Liver (tissue), 9 donors: ENCODE measurements around the gene WDR27. TPM values are rescaled to one million over a fixed set of nuclear protein-coding genes. Genes with fewer than 3 reads are reported as not detected.

ENCODE experiments used
- DNase-seq: peaks from one replicate; pipeline ENCODE4 v3.0.0-alpha.2; 2017; ENCODE audit warnings: low spot score
- H3K27ac ChIP-seq, 2 donors: one replicate each; pipeline ENCODE4 v1.7.0; 2013; ENCODE audit warnings: inconsistent platforms in 2 of 2, low read length in 2 of 2, control low read depth in 1 of 2, low read depth in 1 of 2, mild to moderate bottlenecking in 1 of 2
- H3K27me3 ChIP-seq, 4 donors: one replicate each; pipeline versions ENCODE4 v1.6.1 to v1.7.0; 2013; ENCODE audit warnings: low read length in 3 of 4, inconsistent platforms in 1 of 4, mild to moderate bottlenecking in 1 of 4, moderate library complexity in 1 of 4; ENCODE audit not compliant: control insufficient read depth in 4 of 4, insufficient read depth in 4 of 4
- H3K36me3 ChIP-seq, 4 donors: one replicate each; pipeline versions ENCODE4 v1.6.1 to v1.7.0; 2013; ENCODE audit warnings: low read length in 3 of 4, mild to moderate bottlenecking in 3 of 4, low read depth in 1 of 4, moderate library complexity in 1 of 4; ENCODE audit not compliant: control insufficient read depth in 4 of 4, insufficient read depth in 3 of 4
- H3K4me1 ChIP-seq, 4 donors: one replicate each; pipeline versions ENCODE4 v1.6.1 to v1.7.0; 2013; ENCODE audit warnings: low read length in 3 of 4, mild to moderate bottlenecking in 3 of 4, moderate library complexity in 1 of 4; ENCODE audit not compliant: control insufficient read depth in 4 of 4, insufficient read depth in 4 of 4
- H3K4me3 ChIP-seq, 3 donors: one replicate each; pipeline versions ENCODE4 v1.6.1 to v1.7.0; 2013; ENCODE audit warnings: low read length in 3 of 3, control low read depth in 1 of 3, low read depth in 1 of 3, mild to moderate bottlenecking in 1 of 3
- H3K9ac ChIP-seq, 2 donors: one replicate each; pipeline ENCODE4 v1.7.0; 2013; ENCODE audit warnings: low read length in 2 of 2, mild to moderate bottlenecking in 2 of 2, moderate library complexity in 2 of 2, control low read depth in 1 of 2, low read depth in 1 of 2
- H3K9me3 ChIP-seq, 4 donors: one replicate each; pipeline versions ENCODE4 v1.6.1 to v1.7.0; 2013; ENCODE audit warnings: low read length in 3 of 4; ENCODE audit not compliant: control insufficient read depth in 4 of 4
- EGR1 ChIP-seq, 2 donors: IDR thresholded peaks; 2 replicates each; pipeline ENCODE4 v1.6.1; 2016 to 2018; ENCODE audit warnings: antibody characterized with exemption in 2 of 2, low read depth in 2 of 2
- FOXA1 ChIP-seq: IDR thresholded peaks from 2 replicates; pipeline ENCODE4 v1.6.1; 2016; ENCODE audit warnings: antibody characterized with exemption
- FOXA2 ChIP-seq: IDR thresholded peaks from 2 replicates; pipeline ENCODE4 v1.6.1; 2016; ENCODE audit warnings: antibody characterized with exemption
- GABPA ChIP-seq, 2 donors: IDR thresholded peaks in 1 of 2; conservative IDR thresholded peaks in 1 of 2; 2 replicates each; pipeline ENCODE4 v1.6.1; 2016; ENCODE audit warnings: antibody characterized with exemption in 2 of 2, mild to moderate bottlenecking in 1 of 2, moderate library complexity in 1 of 2
- HNF4A ChIP-seq, 2 donors: conservative IDR thresholded peaks; 2 replicates each; pipeline ENCODE4 v1.6.1; 2016; ENCODE audit warnings: antibody characterized with exemption in 2 of 2, mild to moderate bottlenecking in 2 of 2
- HNF4G ChIP-seq: IDR thresholded peaks from 2 replicates; pipeline ENCODE4 v1.6.1; 2016; ENCODE audit warnings: antibody characterized with exemption
- JUND ChIP-seq, 2 donors: IDR thresholded peaks; 2 replicates each; pipeline ENCODE4 v1.6.1; 2016; ENCODE audit warnings: antibody characterized with exemption in 2 of 2
- RAD21 ChIP-seq, 2 donors: IDR thresholded peaks; 2 replicates each; pipeline ENCODE4 v1.6.1; 2016; ENCODE audit warnings: antibody characterized with exemption in 2 of 2, mild to moderate bottlenecking in 2 of 2
- RXRA ChIP-seq, 2 donors: IDR thresholded peaks; 2 replicates each; pipeline ENCODE4 v1.6.1; 2017 to 2018; ENCODE audit warnings: antibody characterized with exemption in 2 of 2, mild to moderate bottlenecking in 1 of 2
- SP1 ChIP-seq: IDR thresholded peaks from 2 replicates; pipeline ENCODE4 v1.6.1; 2018; ENCODE audit warnings: antibody characterized with exemption, mild to moderate bottlenecking
- TAF1 ChIP-seq: conservative IDR thresholded peaks from 2 replicates; pipeline ENCODE4 v1.6.1; 2016; ENCODE audit warnings: antibody characterized with exemption, mild to moderate bottlenecking
- YY1 ChIP-seq: IDR thresholded peaks from 2 replicates; pipeline ENCODE4 v1.6.1; 2016; ENCODE audit warnings: antibody characterized with exemption, mild to moderate bottlenecking
- WGBS: extraction: QIAGEN DNeasy Blood & Tissue Kit; methylation state at CpG from one replicate; pipeline ENCODE4 v1.1.7; 2013; 5-methylcytosine and 5-hydroxymethylcytosine counted together
- polyA plus RNA-seq, 2 donors: library from polyadenylated mRNA; stranded (reverse) in 1 of 2; unstranded in 1 of 2; fragments of 200-250 nt in 1 of 2; fragments of >200 nt in 1 of 2; fragmentation: Nextera tagmentation in 1 of 2; extraction: Ambion mirVana in 1 of 2; gene quantifications; one replicate each; pipeline versions ENCODE4 v1.2.1 to v1.2.3, GENCODE V29; 2013 to 2015
- total RNA-seq, 2 donors: library from RNA; depleted of rRNA; stranded (reverse); fragments of >200 nt; gene quantifications; one replicate each; pipeline ENCODE4 v1.2.3, GENCODE V29; 2014
- TF ChIP-seq, protein P1 (sequence below): IDR thresholded peaks from 2 replicates; pipeline ENCODE4 v1.6.1; 2016; ENCODE audit warnings: antibody characterized with exemption
- TF ChIP-seq, protein P2 (sequence below): IDR thresholded peaks from 2 replicates; pipeline ENCODE4 v1.6.1; 2016; ENCODE audit warnings: antibody characterized with exemption
- TF ChIP-seq, protein P3 (sequence below): fragments of 150-350 bp; IDR thresholded peaks from 2 replicates; pipeline ENCODE4 v1.5.1; 2017; ENCODE audit warnings: improper control_type of control experiment, low read depth, low read length; ENCODE audit not compliant: missing input control
- TF ChIP-seq, protein P4 (sequence below): IDR thresholded peaks from 2 replicates; pipeline ENCODE4 v1.6.1; 2016; ENCODE audit warnings: antibody characterized with exemption, mild to moderate bottlenecking
- TF ChIP-seq, protein P5 (sequence below): IDR thresholded peaks from 2 replicates; pipeline ENCODE4 v1.6.1; 2016; ENCODE audit warnings: antibody characterized with exemption
- donor health status: healthy.
- donor health status: healthy.
- donor health status: healthy.
- donor health status: healthy.
- donor health status: healthy.

Gene WDR27
- total and polyA plus RNA-seq, 4 donors, result 3.7 to 20.1 (median 7.7) TPM

DNA sequence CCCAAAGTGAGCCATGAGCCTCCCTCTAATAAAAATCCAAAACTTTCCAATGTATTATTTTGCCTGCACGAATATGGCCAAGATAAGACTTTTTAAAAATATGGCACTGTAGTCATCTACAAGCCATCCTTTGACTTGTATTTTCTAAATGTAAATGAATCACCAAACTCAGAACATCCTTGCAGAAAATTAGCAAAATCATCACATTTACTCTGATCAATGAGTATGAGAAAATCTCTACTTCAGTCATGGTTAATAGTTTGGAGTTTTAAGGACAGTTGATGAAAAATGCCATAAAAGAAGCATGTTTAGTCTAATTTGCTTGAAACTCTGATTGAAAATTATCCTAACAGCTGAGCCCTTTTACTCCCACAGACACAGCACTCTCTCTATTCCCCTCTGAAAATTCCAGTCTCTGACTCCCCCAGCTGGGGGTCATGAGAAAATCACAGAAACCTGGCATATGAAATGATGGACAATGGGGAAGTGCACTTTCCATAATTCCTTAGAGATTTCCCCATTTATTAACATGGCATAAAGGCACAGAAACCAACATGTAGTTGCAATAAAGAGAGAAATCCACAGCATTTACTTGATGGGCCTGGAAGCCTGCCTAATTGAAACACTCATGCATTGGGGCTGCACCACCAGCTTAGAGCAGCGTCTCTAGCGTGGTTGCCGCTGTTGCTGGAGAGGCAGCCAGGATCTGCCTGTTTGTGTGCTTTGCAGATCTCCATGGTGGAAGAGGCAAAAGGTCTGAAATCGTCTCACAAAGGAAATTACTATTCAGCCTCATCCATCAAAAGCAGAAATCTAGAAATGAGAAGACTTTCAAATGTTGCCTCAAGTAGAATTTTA is 214.0 kb downstream of the WDR27 start:
- DNase-seq, result no peak
- no peaks in the 10 kb centered on the region for H3K9me3 ChIP-seq
- H3K4me3 ChIP-seq, result no peak overlapping the region
- H3K27ac ChIP-seq, result no peak overlapping the region
- no peaks in the 10 kb centered on the region for H3K4me1 ChIP-seq
- 89% methylated on average over 5 of the region's 5 CpGs for whole genome bisulfite sequencing
- H3K36me3 ChIP-seq, result no peaks in the 10 kb centered on the region
- no peak overlapping the region for H3K9ac ChIP-seq
- no peaks in the 10 kb centered on the region for H3K27me3 ChIP-seq
- TF ChIP-seq RXRA (IDR thresholded peaks at IDR 0.05) (no peak), RAD21 (IDR thresholded peaks at IDR 0.05) (peak; percentile 70 to 79), FOXA1 (no peak), YY1 (no peak), SP1 (no peak), TAF1 (no peak), JUND (IDR thresholded peaks at IDR 0.05) (no peak), HNF4G (no peak), EGR1 (IDR thresholded peaks at IDR 0.05; ENCODE audit: low read depth in 2 of 2) (no peak), FOXA2 (no peak), GABPA (IDR thresholded peaks at IDR 0.05 in 1 of 2, conservative IDR thresholded peaks at IDR 0.05 in 1 of 2) (no peak), HNF4A (conservative IDR thresholded peaks at IDR 0.05) (no peak)
- TF ChIP-seq, protein P1, sequence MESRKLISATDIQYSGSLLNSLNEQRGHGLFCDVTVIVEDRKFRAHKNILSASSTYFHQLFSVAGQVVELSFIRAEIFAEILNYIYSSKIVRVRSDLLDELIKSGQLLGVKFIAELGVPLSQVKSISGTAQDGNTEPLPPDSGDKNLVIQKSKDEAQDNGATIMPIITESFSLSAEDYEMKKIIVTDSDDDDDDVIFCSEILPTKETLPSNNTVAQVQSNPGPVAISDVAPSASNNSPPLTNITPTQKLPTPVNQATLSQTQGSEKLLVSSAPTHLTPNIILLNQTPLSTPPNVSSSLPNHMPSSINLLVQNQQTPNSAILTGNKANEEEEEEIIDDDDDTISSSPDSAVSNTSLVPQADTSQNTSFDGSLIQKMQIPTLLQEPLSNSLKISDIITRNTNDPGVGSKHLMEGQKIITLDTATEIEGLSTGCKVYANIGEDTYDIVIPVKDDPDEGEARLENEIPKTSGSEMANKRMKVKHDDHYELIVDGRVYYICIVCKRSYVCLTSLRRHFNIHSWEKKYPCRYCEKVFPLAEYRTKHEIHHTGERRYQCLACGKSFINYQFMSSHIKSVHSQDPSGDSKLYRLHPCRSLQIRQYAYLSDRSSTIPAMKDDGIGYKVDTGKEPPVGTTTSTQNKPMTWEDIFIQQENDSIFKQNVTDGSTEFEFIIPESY, result no peak
- TF ChIP-seq, protein P2, sequence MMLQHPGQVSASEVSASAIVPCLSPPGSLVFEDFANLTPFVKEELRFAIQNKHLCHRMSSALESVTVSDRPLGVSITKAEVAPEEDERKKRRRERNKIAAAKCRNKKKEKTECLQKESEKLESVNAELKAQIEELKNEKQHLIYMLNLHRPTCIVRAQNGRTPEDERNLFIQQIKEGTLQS, result no peak
- TF ChIP-seq, protein P3, sequence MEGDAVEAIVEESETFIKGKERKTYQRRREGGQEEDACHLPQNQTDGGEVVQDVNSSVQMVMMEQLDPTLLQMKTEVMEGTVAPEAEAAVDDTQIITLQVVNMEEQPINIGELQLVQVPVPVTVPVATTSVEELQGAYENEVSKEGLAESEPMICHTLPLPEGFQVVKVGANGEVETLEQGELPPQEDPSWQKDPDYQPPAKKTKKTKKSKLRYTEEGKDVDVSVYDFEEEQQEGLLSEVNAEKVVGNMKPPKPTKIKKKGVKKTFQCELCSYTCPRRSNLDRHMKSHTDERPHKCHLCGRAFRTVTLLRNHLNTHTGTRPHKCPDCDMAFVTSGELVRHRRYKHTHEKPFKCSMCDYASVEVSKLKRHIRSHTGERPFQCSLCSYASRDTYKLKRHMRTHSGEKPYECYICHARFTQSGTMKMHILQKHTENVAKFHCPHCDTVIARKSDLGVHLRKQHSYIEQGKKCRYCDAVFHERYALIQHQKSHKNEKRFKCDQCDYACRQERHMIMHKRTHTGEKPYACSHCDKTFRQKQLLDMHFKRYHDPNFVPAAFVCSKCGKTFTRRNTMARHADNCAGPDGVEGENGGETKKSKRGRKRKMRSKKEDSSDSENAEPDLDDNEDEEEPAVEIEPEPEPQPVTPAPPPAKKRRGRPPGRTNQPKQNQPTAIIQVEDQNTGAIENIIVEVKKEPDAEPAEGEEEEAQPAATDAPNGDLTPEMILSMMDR, result peak; percentile 35
- TF ChIP-seq, protein P4, sequence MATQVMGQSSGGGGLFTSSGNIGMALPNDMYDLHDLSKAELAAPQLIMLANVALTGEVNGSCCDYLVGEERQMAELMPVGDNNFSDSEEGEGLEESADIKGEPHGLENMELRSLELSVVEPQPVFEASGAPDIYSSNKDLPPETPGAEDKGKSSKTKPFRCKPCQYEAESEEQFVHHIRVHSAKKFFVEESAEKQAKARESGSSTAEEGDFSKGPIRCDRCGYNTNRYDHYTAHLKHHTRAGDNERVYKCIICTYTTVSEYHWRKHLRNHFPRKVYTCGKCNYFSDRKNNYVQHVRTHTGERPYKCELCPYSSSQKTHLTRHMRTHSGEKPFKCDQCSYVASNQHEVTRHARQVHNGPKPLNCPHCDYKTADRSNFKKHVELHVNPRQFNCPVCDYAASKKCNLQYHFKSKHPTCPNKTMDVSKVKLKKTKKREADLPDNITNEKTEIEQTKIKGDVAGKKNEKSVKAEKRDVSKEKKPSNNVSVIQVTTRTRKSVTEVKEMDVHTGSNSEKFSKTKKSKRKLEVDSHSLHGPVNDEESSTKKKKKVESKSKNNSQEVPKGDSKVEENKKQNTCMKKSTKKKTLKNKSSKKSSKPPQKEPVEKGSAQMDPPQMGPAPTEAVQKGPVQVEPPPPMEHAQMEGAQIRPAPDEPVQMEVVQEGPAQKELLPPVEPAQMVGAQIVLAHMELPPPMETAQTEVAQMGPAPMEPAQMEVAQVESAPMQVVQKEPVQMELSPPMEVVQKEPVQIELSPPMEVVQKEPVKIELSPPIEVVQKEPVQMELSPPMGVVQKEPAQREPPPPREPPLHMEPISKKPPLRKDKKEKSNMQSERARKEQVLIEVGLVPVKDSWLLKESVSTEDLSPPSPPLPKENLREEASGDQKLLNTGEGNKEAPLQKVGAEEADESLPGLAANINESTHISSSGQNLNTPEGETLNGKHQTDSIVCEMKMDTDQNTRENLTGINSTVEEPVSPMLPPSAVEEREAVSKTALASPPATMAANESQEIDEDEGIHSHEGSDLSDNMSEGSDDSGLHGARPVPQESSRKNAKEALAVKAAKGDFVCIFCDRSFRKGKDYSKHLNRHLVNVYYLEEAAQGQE, result no peak
- TF ChIP-seq, protein P5, sequence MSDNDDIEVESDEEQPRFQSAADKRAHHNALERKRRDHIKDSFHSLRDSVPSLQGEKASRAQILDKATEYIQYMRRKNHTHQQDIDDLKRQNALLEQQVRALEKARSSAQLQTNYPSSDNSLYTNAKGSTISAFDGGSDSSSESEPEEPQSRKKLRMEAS, result no peak
